HCT116 (cell line): ENCODE measurements around the gene MBD3.

ENCODE experiments used
- CBX3 ChIP-seq: IDR thresholded peaks from 2 replicates; pipeline ENCODE4 v1.6.1; 2012; ENCODE audit warnings: low read depth
- CEBPB ChIP-seq: IDR thresholded peaks from 2 replicates; pipeline ENCODE4 v1.6.1; 2012; ENCODE audit warnings: low read depth
- EGR1 ChIP-seq: IDR thresholded peaks from 2 replicates; pipeline ENCODE4 v1.6.1; 2012; ENCODE audit warnings: low read depth
- EZH2 ChIP-seq: fragments of 200-600 bp; sonication (generic); IDR thresholded peaks from 2 replicates; pipeline ENCODE4 v1.6.1; 2017; ENCODE audit warnings: antibody characterized with exemption, mixed run types
- POLR2A ChIP-seq: IDR thresholded peaks from 2 replicates; pipeline ENCODE4 v1.7.0; 2011; ENCODE audit warnings: borderline replicate concordance; ENCODE audit not compliant: insufficient read depth, insufficient read length; ENCODE audit errors: extremely low read depth
- POLR2AphosphoS5 ChIP-seq: IDR thresholded peaks from 2 replicates; pipeline ENCODE4 v1.6.1; 2011; ENCODE audit warnings: mild to moderate bottlenecking, low read depth, low read length, moderate library complexity
- SIN3A ChIP-seq: IDR thresholded peaks from 2 replicates; pipeline ENCODE4 v1.6.1; 2012; ENCODE audit warnings: low read depth
- YY1 ChIP-seq: IDR thresholded peaks from 2 replicates; pipeline ENCODE4 v1.6.1; 2011; ENCODE audit warnings: low read length, low read depth, moderate library complexity, mild to moderate bottlenecking; ENCODE audit not compliant: insufficient replicate concordance; ENCODE audit errors: extremely low read depth
- TF ChIP-seq, protein P1 (sequence below): IDR thresholded peaks from 2 replicates; pipeline ENCODE4 v1.6.1; 2012
- TF ChIP-seq, protein P2 (sequence below), 3 experiments: fragments of 200-600 bp in 1 of 3; sonication (generic) in 1 of 3; IDR thresholded peaks in 2 of 3; conservative IDR thresholded peaks in 1 of 3; 2 replicates each; pipeline ENCODE4 v1.5.1; 2012 to 2017; ENCODE audit warnings: low read depth in 2 of 3, low read length in 2 of 3, antibody characterized with exemption in 1 of 3, borderline replicate concordance in 1 of 3, control low read depth in 1 of 3, mild to moderate bottlenecking in 1 of 3, mixed read lengths in 1 of 3, mixed run types in 1 of 3, moderate library complexity in 1 of 3; ENCODE audit not compliant: insufficient read depth in 1 of 3
- TF ChIP-seq, protein P3 (sequence below): IDR thresholded peaks from 2 replicates; pipeline ENCODE4 v1.6.1; 2012; ENCODE audit warnings: low read depth
- TF ChIP-seq, protein P4 (sequence below): IDR thresholded peaks from 2 replicates; pipeline ENCODE4 v1.6.1; 2011; ENCODE audit warnings: mild to moderate bottlenecking, low read length, moderate library complexity; ENCODE audit not compliant: insufficient replicate concordance; ENCODE audit errors: extremely low read depth
- TF ChIP-seq, protein P5 (sequence below): IDR thresholded peaks from 2 replicates; pipeline ENCODE4 v1.6.1; 2012

DNA sequence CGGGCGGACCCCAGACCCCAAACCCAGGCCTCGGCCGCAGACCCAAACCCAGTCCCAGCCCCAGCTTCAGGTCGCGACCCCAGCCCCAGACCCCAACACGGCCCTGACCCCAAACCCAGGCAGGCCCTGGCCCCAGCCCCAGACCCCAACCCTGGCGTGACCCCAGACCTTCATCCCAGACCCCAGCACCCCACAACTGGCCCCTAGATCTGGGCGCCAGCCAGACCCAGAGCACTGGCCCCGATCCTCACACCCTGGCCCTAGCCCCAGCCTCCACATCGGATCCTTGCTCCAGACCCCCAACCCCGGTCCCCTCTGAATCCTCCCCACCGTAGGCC lies 7.5 kb downstream of the MBD3 start:
- TF ChIP-seq, protein P1, sequence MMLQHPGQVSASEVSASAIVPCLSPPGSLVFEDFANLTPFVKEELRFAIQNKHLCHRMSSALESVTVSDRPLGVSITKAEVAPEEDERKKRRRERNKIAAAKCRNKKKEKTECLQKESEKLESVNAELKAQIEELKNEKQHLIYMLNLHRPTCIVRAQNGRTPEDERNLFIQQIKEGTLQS, result no peak
- no peak for TF ChIP-seq POLR2A
- no peak for TF ChIP-seq EGR1
- TF ChIP-seq POLR2AphosphoS5, result no peak
- TF ChIP-seq, protein P2, sequence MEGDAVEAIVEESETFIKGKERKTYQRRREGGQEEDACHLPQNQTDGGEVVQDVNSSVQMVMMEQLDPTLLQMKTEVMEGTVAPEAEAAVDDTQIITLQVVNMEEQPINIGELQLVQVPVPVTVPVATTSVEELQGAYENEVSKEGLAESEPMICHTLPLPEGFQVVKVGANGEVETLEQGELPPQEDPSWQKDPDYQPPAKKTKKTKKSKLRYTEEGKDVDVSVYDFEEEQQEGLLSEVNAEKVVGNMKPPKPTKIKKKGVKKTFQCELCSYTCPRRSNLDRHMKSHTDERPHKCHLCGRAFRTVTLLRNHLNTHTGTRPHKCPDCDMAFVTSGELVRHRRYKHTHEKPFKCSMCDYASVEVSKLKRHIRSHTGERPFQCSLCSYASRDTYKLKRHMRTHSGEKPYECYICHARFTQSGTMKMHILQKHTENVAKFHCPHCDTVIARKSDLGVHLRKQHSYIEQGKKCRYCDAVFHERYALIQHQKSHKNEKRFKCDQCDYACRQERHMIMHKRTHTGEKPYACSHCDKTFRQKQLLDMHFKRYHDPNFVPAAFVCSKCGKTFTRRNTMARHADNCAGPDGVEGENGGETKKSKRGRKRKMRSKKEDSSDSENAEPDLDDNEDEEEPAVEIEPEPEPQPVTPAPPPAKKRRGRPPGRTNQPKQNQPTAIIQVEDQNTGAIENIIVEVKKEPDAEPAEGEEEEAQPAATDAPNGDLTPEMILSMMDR (IDR thresholded peaks at IDR 0.05 in 2 of 3, conservative IDR thresholded peaks at IDR 0.05 in 1 of 3; ENCODE audit: borderline replicate concordance in 1 of 3, insufficient read depth in 1 of 3, low read depth in 2 of 3, low read length in 2 of 3), result no peak
- TF ChIP-seq CBX3, result no peak
- no peak for TF ChIP-seq EZH2
- TF ChIP-seq, protein P3, sequence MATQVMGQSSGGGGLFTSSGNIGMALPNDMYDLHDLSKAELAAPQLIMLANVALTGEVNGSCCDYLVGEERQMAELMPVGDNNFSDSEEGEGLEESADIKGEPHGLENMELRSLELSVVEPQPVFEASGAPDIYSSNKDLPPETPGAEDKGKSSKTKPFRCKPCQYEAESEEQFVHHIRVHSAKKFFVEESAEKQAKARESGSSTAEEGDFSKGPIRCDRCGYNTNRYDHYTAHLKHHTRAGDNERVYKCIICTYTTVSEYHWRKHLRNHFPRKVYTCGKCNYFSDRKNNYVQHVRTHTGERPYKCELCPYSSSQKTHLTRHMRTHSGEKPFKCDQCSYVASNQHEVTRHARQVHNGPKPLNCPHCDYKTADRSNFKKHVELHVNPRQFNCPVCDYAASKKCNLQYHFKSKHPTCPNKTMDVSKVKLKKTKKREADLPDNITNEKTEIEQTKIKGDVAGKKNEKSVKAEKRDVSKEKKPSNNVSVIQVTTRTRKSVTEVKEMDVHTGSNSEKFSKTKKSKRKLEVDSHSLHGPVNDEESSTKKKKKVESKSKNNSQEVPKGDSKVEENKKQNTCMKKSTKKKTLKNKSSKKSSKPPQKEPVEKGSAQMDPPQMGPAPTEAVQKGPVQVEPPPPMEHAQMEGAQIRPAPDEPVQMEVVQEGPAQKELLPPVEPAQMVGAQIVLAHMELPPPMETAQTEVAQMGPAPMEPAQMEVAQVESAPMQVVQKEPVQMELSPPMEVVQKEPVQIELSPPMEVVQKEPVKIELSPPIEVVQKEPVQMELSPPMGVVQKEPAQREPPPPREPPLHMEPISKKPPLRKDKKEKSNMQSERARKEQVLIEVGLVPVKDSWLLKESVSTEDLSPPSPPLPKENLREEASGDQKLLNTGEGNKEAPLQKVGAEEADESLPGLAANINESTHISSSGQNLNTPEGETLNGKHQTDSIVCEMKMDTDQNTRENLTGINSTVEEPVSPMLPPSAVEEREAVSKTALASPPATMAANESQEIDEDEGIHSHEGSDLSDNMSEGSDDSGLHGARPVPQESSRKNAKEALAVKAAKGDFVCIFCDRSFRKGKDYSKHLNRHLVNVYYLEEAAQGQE, result no peak
- TF ChIP-seq SIN3A, result no peak
- TF ChIP-seq, protein P4, sequence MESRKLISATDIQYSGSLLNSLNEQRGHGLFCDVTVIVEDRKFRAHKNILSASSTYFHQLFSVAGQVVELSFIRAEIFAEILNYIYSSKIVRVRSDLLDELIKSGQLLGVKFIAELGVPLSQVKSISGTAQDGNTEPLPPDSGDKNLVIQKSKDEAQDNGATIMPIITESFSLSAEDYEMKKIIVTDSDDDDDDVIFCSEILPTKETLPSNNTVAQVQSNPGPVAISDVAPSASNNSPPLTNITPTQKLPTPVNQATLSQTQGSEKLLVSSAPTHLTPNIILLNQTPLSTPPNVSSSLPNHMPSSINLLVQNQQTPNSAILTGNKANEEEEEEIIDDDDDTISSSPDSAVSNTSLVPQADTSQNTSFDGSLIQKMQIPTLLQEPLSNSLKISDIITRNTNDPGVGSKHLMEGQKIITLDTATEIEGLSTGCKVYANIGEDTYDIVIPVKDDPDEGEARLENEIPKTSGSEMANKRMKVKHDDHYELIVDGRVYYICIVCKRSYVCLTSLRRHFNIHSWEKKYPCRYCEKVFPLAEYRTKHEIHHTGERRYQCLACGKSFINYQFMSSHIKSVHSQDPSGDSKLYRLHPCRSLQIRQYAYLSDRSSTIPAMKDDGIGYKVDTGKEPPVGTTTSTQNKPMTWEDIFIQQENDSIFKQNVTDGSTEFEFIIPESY, result no peak
- TF ChIP-seq CEBPB, result no peak
- TF ChIP-seq, protein P5, sequence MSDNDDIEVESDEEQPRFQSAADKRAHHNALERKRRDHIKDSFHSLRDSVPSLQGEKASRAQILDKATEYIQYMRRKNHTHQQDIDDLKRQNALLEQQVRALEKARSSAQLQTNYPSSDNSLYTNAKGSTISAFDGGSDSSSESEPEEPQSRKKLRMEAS, result no peak
- no peak for TF ChIP-seq YY1
